SK-N-SH (cell line): ENCODE data around the gene RHNO1. TPM values are rescaled to one million over a fixed set of nuclear protein-coding genes. Genes with fewer than 3 reads are reported as not detected.

Source experiments
- CTCF ChIA-PET: fragments of 300-600, 350-600 bp; formaldehyde crosslinking; extraction: SDS; loops from one replicate; lab custom pipeline; 2021; lab: Yijun Ruan, JAX
- POLR2A ChIA-PET: fragments of 350-600 bp; sonication (Branson Sonifier 250); formaldehyde crosslinking; extraction: SDS; loops from one replicate; lab custom pipeline; 2020; ENCODE audit warnings: antibody characterized with exemption, inconsistent platforms; lab: Yijun Ruan, JAX
- DNase-seq: peaks from one replicate; pipeline ENCODE4 v3.0.0; 2012
- H2AFZ ChIP-seq: fragments of 200-600 bp; sonication (generic); 2 replicates; pipeline ENCODE4 v1.8.1; 2016; ENCODE audit warnings: antibody characterized with exemption, mild to moderate bottlenecking, low read depth
- H3F3A ChIP-seq: fragments of 200-600 bp; sonication (generic); replicated peaks from 2 replicates; pipeline ENCODE3; 2016; ENCODE audit warnings: antibody characterized with exemption, mild to moderate bottlenecking; ENCODE audit not compliant: insufficient read depth
- H3K27ac ChIP-seq, 2 experiments: fragments of 200-500 bp in 1 of 2; fragments of 200-600 bp in 1 of 2; sonication (Bioruptor generic) in 1 of 2; sonication (generic), shearing (Covaris generic) in 1 of 2; 2 replicates each; pipeline versions ENCODE4 v1.5.1 to v1.6.1; 2014 to 2016; ENCODE audit warnings: low read depth in 2 of 2, inconsistent platforms in 1 of 2, low read length in 1 of 2, mild to moderate bottlenecking in 1 of 2, mixed read lengths in 1 of 2
- H3K27me3 ChIP-seq: fragments of 200-600 bp; sonication (generic), shearing (Covaris generic); 2 replicates; pipeline ENCODE4 v1.6.1; 2016; ENCODE audit warnings: mixed run types; ENCODE audit not compliant: insufficient read depth
- H3K36me3 ChIP-seq, 2 experiments: fragments of 200-500 bp in 1 of 2; fragments of 200-600 bp in 1 of 2; sonication (Bioruptor generic) in 1 of 2; sonication (generic) in 1 of 2; replicated peaks in 1 of 2; 2 replicates each; pipeline versions ENCODE3 to v1.5.1; 2014 to 2016; ENCODE audit warnings: low read length in 1 of 2, mild to moderate bottlenecking in 1 of 2; ENCODE audit not compliant: insufficient read depth in 2 of 2, control insufficient read depth in 1 of 2
- H3K4me1 ChIP-seq, 2 experiments: fragments of 200-500 bp in 1 of 2; fragments of 200-600 bp in 1 of 2; sonication (Bioruptor generic) in 1 of 2; sonication (generic), shearing (Covaris generic) in 1 of 2; 2 replicates each; pipeline versions ENCODE4 v1.5.1 to v1.6.1; 2014 to 2016; ENCODE audit warnings: low read depth in 1 of 2, low read length in 1 of 2, mixed run types in 1 of 2; ENCODE audit not compliant: insufficient read depth in 2 of 2, control insufficient read depth in 1 of 2
- H3K4me2 ChIP-seq: fragments of 200-600 bp; sonication (generic), shearing (Covaris generic); 2 replicates; pipeline ENCODE4 v1.6.1; 2017; ENCODE audit warnings: mixed run types
- H3K4me3 ChIP-seq, 2 experiments: fragments of 200-500 bp in 1 of 2; fragments of 200-600 bp in 1 of 2; sonication (Bioruptor generic) in 1 of 2; sonication (generic), shearing (Covaris generic) in 1 of 2; 2 replicates each; pipeline versions ENCODE4 v1.5.1 to v1.8.1; 2014 to 2016; ENCODE audit warnings: low read depth in 2 of 2, inconsistent platforms in 1 of 2, low read length in 1 of 2, mild to moderate bottlenecking in 1 of 2, mixed read lengths in 1 of 2, moderate library complexity in 1 of 2
- H3K79me2 ChIP-seq: fragments of 200-600 bp; sonication (generic); 2 replicates; pipeline ENCODE4 v1.8.1; 2017; ENCODE audit warnings: mild to moderate bottlenecking; ENCODE audit not compliant: insufficient read depth
- H3K9ac ChIP-seq: fragments of 200-600 bp; sonication (generic); 2 replicates; pipeline ENCODE4 v1.6.1; 2017; ENCODE audit warnings: mixed run types
- H3K9me2 ChIP-seq: fragments of 200-600 bp; sonication (generic); 2 replicates; pipeline ENCODE4 v1.6.1; 2017; ENCODE audit warnings: mixed run types
- H3K9me3 ChIP-seq: fragments of 200-600 bp; sonication (generic); 2 replicates; pipeline ENCODE4 v1.6.1; 2017; ENCODE audit warnings: mixed run types, mild to moderate bottlenecking, moderate library complexity
- H4K20me1 ChIP-seq: fragments of 200-600 bp; sonication (generic); 2 replicates; pipeline ENCODE4 v1.6.1; 2017; ENCODE audit warnings: mild to moderate bottlenecking, mixed run types; ENCODE audit not compliant: insufficient read depth
- CHD2 ChIP-seq: fragments of 150-350 bp; IDR thresholded peaks from 2 replicates; pipeline ENCODE4 v1.6.1; 2018; ENCODE audit warnings: low read length; ENCODE audit not compliant: partially characterized antibody
- ELF1 ChIP-seq: IDR thresholded peaks from 2 replicates; pipeline ENCODE4 v1.4.0; 2012
- EP300 ChIP-seq, 2 experiments: IDR thresholded peaks; 2 replicates each; pipeline versions ENCODE4 v1.4.0 to v1.6.1; 2012; ENCODE audit warnings: borderline replicate concordance in 1 of 2, low read depth in 1 of 2, low read length in 1 of 2
- FOXM1 ChIP-seq: IDR thresholded peaks from 2 replicates; pipeline ENCODE4 v1.4.0; 2012; ENCODE audit warnings: low read depth, mild to moderate bottlenecking
- GATA2 ChIP-seq: sonication (generic); formaldehyde crosslinking; IDR thresholded peaks from 2 replicates; pipeline ENCODE4 v1.5.0; 2020; ENCODE audit warnings: mild to moderate bottlenecking, missing genetic modification reagents
- MEF2A ChIP-seq: IDR thresholded peaks from 2 replicates; pipeline ENCODE4 v1.4.0; 2012; ENCODE audit warnings: low read depth, borderline replicate concordance
- NFIC ChIP-seq: IDR thresholded peaks from 2 replicates; pipeline ENCODE4 v1.4.0; 2012; ENCODE audit warnings: borderline replicate concordance
- PBX3 ChIP-seq: IDR thresholded peaks from 2 replicates; pipeline ENCODE4; 2012
- SMC3 ChIP-seq: IDR thresholded peaks from 2 replicates; pipeline ENCODE4 v1.6.1; 2012; ENCODE audit warnings: low read depth, low read length, improper control_type of control experiment
- TAF1 ChIP-seq: IDR thresholded peaks from 2 replicates; pipeline ENCODE4 v1.6.1; 2012; ENCODE audit warnings: low read depth, mild to moderate bottlenecking, low read length, moderate library complexity, borderline replicate concordance
- YY1 ChIP-seq: IDR thresholded peaks from 2 replicates; pipeline ENCODE4 v1.4.0; 2012; ENCODE audit warnings: low read depth, mild to moderate bottlenecking
- WGBS: methylation state at CpG from one replicate; pipeline ENCODE4 v1.1.6; 2017; ENCODE audit warnings: low lambda C conversion rate; 5-methylcytosine and 5-hydroxymethylcytosine counted together
- polyA plus RNA-seq, 3 experiments: library from polyadenylated mRNA; depleted of rRNA; stranded (reverse); fragments of >200 nt; gene quantifications; 2 replicates each; pipeline ENCODE4 v1.2.3, GENCODE V29; 2012
- TF ChIP-seq, protein P1 (sequence below): IDR thresholded peaks from 2 replicates; pipeline ENCODE4 v1.6.1; 2012; ENCODE audit warnings: mild to moderate bottlenecking, low read depth, low read length, moderate library complexity
- TF ChIP-seq, protein P2 (sequence below): IDR thresholded peaks from 2 replicates; pipeline ENCODE4 v1.4.0; 2012; ENCODE audit warnings: low read depth

RHNO1 gene
- polyA plus RNA-seq, 1 of the 3 experiments (the other 2 are of a cell fraction): 28.9 TPM

- no peak for TF ChIP-seq PBX3
These were observed 22.2 kb upstream of the RHNO1 start (continued) for GRCh38 chr12:2854669-2855453.

DNA sequence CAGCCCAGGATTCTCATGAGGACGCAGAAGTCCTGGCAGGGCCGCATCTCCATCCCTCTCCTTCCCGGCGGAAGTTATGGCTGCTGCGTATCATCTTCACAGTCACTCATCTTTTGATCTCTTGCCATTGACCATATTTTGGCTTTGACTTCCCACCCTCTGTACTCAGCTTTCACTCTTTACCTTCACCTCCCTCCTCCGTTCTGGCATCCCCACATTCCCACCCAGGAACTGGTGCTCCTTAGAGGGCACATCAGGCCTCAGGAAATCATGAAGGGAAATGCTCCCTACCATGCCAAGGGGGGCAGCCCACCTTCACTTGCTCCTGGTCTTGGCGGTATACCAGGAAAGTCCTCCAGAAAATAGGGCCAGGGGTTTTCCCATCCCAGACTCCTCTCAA, 21.5 kb upstream of the RHNO1 start:
- Histone ChIP-seq H3K4me2 (no peak overlapping the region), H3K4me1 (no peaks in the 10 kb centered on the region), H3K4me3 (no peak overlapping the region), H3F3A (peaks cover 6% of the 10 kb centered on the region), H3K9me3 (no peaks in the 10 kb centered on the region), H3K79me2 (no peaks in the 10 kb centered on the region), H4K20me1 (no peaks in the 10 kb centered on the region), H3K27ac (no peak overlapping the region), H2AFZ (no peak overlapping the region), H3K9ac (no peak overlapping the region), H3K27me3 (no peaks in the 10 kb centered on the region), H3K36me3 (peaks cover 0 to 15% of the 10 kb centered on the region in 2 experiments), H3K9me2 (no peaks in the 10 kb centered on the region)
- 89% methylated on average over 7 of the region's 7 CpGs for WGBS
- ChIA-PET CTCF (interaction anchor here (2.1 to 3.8 kb wide), 6 partner anchors 10 to 186 kb away, joined by 6 to 30 read pairs (median 16); no protein-coding TSS in a partner anchor), POLR2A (no interaction called here)
- TF ChIP-seq NFIC (no peak), CHD2 (no peak), TAF1 (no peak), FOXM1 (no peak), ELF1 (no peak), GATA2 (CRISPR knock-in tag) (no peak), SMC3 (no peak), YY1 (no peak), MEF2A (no peak), EP300 (IDR thresholded peaks at IDR 0.05; ENCODE audit: borderline replicate concordance in 1 of 2, low read depth in 1 of 2, low read length in 1 of 2) (no peak)
- TF ChIP-seq, protein P1, sequence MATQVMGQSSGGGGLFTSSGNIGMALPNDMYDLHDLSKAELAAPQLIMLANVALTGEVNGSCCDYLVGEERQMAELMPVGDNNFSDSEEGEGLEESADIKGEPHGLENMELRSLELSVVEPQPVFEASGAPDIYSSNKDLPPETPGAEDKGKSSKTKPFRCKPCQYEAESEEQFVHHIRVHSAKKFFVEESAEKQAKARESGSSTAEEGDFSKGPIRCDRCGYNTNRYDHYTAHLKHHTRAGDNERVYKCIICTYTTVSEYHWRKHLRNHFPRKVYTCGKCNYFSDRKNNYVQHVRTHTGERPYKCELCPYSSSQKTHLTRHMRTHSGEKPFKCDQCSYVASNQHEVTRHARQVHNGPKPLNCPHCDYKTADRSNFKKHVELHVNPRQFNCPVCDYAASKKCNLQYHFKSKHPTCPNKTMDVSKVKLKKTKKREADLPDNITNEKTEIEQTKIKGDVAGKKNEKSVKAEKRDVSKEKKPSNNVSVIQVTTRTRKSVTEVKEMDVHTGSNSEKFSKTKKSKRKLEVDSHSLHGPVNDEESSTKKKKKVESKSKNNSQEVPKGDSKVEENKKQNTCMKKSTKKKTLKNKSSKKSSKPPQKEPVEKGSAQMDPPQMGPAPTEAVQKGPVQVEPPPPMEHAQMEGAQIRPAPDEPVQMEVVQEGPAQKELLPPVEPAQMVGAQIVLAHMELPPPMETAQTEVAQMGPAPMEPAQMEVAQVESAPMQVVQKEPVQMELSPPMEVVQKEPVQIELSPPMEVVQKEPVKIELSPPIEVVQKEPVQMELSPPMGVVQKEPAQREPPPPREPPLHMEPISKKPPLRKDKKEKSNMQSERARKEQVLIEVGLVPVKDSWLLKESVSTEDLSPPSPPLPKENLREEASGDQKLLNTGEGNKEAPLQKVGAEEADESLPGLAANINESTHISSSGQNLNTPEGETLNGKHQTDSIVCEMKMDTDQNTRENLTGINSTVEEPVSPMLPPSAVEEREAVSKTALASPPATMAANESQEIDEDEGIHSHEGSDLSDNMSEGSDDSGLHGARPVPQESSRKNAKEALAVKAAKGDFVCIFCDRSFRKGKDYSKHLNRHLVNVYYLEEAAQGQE: no peak
- TF ChIP-seq, protein P2, sequence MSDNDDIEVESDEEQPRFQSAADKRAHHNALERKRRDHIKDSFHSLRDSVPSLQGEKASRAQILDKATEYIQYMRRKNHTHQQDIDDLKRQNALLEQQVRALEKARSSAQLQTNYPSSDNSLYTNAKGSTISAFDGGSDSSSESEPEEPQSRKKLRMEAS: no peak
- DNase-seq: no peak
